ENCODE results near the gene STAT5A. TPM values are rescaled to one million over a fixed set of nuclear protein-coding genes. Genes with fewer than 3 reads are reported as not detected.
"Not testable (repeated sequence)": the region's sequence is repeated elsewhere in the genome, so short reads cannot be mapped to it uniquely, and the experiment has no call there.

The STAT5A gene
- total RNA-seq, result 100 to 1,000 TPM in 1 of 3 donors, 10 to 100 TPM in 2; 72.8 to 363 (median 78.9) TPM

- H3K4me3 ChIP-seq, result peak within 1 kb of the TSS; percentile 75 to 91 (median 77)
- peak within 1 kb of the TSS; percentile 91 to 92 for H3K27ac ChIP-seq
- intact Hi-C loops (cut with DNase I; ENCODE audit: low total_unique reads), result no loop called here
- no peaks in the 10 kb centered on the region for H3K36me3 ChIP-seq
- H3K4me1 ChIP-seq, result peaks cover 16 to 20% of the 10 kb centered on the region in 2 donors
- H3K9me3 ChIP-seq, result no peaks in the 10 kb centered on the region
- no peak for TF ChIP-seq CTCF (IDR thresholded peaks at IDR 0.05)
- TF ChIP-seq POLR2AphosphoS5 (IDR thresholded peaks at IDR 0.05), result peak in 2 of 3 donors; percentile 77 to 87
- no peak for TF ChIP-seq POLR2A (IDR thresholded peaks at IDR 0.05)
- peak; percentile 89 to 93 for DNase-seq (ENCODE audit: low spot score in 2 of 2)
- H3K27me3 ChIP-seq, result no peaks in the 10 kb centered on the region
Observed at GRCh38 chr17:42287977-42288802, at the start of gene STAT5A. TSS of gene STAT5A (plus strand) at chr17:42288498. CDS start at chr17:42289412, 914 bp downstream.

GRCh38 chr17:42239576-42239975, 48.7 kb upstream of the STAT5A start:
- H3K27ac ChIP-seq; H3K4me3 ChIP-seq; H3K36me3 ChIP-seq; H3K4me1 ChIP-seq; DNase-seq (ENCODE audit: low spot score in 2 of 2); H3K9me3 ChIP-seq; H3K27me3 ChIP-seq; intact Hi-C loops (cut with DNase I; ENCODE audit: low total_unique reads): not testable (repeated sequence)

GRCh38 chr17:42240201-42240600, 48.1 kb upstream of the STAT5A start:
- Histone ChIP-seq H3K4me1 (no peaks in the 10 kb centered on the region), H3K4me3 (no peak overlapping the region), H3K36me3 (no peaks in the 10 kb centered on the region), H3K27me3 (no peaks in the 10 kb centered on the region), H3K27ac (no peak overlapping the region), H3K9me3 (no peaks in the 10 kb centered on the region)
- DNase-seq (ENCODE audit: low spot score in 2 of 2), result no peak
- intact Hi-C loops (cut with DNase I; ENCODE audit: low total_unique reads), result no loop called here
- TF ChIP-seq POLR2AphosphoS5 (IDR thresholded peaks at IDR 0.05), result no peak
- TF ChIP-seq POLR2A (IDR thresholded peaks at IDR 0.05), result no peak
- no peak for TF ChIP-seq CTCF (IDR thresholded peaks at IDR 0.05)

- intact Hi-C loops (cut with DNase I; ENCODE audit: low total_unique reads), result not testable (repeated sequence)
Observed at GRCh38 chr17:42240863-42241262, 47.4 kb upstream of the STAT5A start.

GRCh38 chr17:42241871-42242270, 46.4 kb upstream of the STAT5A start:
- H3K27me3 ChIP-seq, result no peaks in the 10 kb centered on the region
- H3K4me1 ChIP-seq, result no peaks in the 10 kb centered on the region
- H3K36me3 ChIP-seq, result no peaks in the 10 kb centered on the region
- H3K27ac ChIP-seq, result no peak overlapping the region
- no peak for DNase-seq (ENCODE audit: low spot score in 2 of 2)
- intact Hi-C loops (cut with DNase I; ENCODE audit: low total_unique reads), result no loop called here
- TF ChIP-seq CTCF (IDR thresholded peaks at IDR 0.05), result no peak
- no peak for TF ChIP-seq POLR2A (IDR thresholded peaks at IDR 0.05)
- H3K4me3 ChIP-seq, result no peak overlapping the region
- H3K9me3 ChIP-seq, result no peaks in the 10 kb centered on the region

More at GRCh38 chr17:42240863-42241262, 47.4 kb upstream of the STAT5A start:
- not testable (repeated sequence) for H3K36me3 ChIP-seq; H3K4me3 ChIP-seq; H3K27ac ChIP-seq; DNase-seq (ENCODE audit: low spot score in 2 of 2); H3K4me1 ChIP-seq; H3K27me3 ChIP-seq; H3K9me3 ChIP-seq

- Histone ChIP-seq H3K27ac (no peak overlapping the region), H3K4me3 (no peak overlapping the region), H3K27me3 (no peaks in the 10 kb centered on the region), H3K36me3 (no peaks in the 10 kb centered on the region), H3K4me1 (no peaks in the 10 kb centered on the region), H3K9me3 (no peaks in the 10 kb centered on the region)
- intact Hi-C loops (cut with DNase I; ENCODE audit: low total_unique reads), result no loop called here
- DNase-seq (ENCODE audit: low spot score in 2 of 2), result no peak
- TF ChIP-seq CTCF (IDR thresholded peaks at IDR 0.05) (no peak), POLR2AphosphoS5 (IDR thresholded peaks at IDR 0.05) (no peak), POLR2A (IDR thresholded peaks at IDR 0.05) (no peak)
Observed at GRCh38 chr17:42243493-42243982, 44.8 kb upstream of the STAT5A start.

- H3K36me3 ChIP-seq; intact Hi-C loops (cut with DNase I; ENCODE audit: low total_unique reads); H3K4me1 ChIP-seq; H3K27me3 ChIP-seq; H3K9me3 ChIP-seq; H3K27ac ChIP-seq; H3K4me3 ChIP-seq; DNase-seq (ENCODE audit: low spot score in 2 of 2): not testable (repeated sequence)
Observed at GRCh38 chr17:42244116-42244515, 44.2 kb upstream of the STAT5A start.

GRCh38 chr17:42245183-42245582, 43.1 kb upstream of the STAT5A start:
- DNase-seq (ENCODE audit: low spot score in 2 of 2); H3K27ac ChIP-seq; H3K4me1 ChIP-seq; H3K9me3 ChIP-seq; H3K36me3 ChIP-seq; H3K27me3 ChIP-seq; H3K4me3 ChIP-seq; intact Hi-C loops (cut with DNase I; ENCODE audit: low total_unique reads): not testable (repeated sequence)

All from breast epithelium (tissue), 4 donors.